HEK293 (cell line): ENCODE results near the gene E4F1.

Source experiments
- GLIS1 ChIP-seq: fragments of 450-650 bp; formaldehyde crosslinking; IDR thresholded peaks from 2 replicates; pipeline ENCODE4 v1.5.1; 2016; ENCODE audit warnings: missing biosample characterization, missing genetic modification characterization
- HOXC10 ChIP-seq: sonication (generic); formaldehyde crosslinking; IDR thresholded peaks from 2 replicates; pipeline ENCODE4 v1.8.1; 2023; ENCODE audit warnings: mild to moderate bottlenecking, missing genetic modification reagents
- KLF1 ChIP-seq: fragments of 450-650 bp; formaldehyde crosslinking; IDR thresholded peaks from 2 replicates; pipeline ENCODE4 v1.5.1; 2016; ENCODE audit warnings: missing biosample characterization, missing genetic modification characterization
- KLF10 ChIP-seq: fragments of 450-650 bp; IDR thresholded peaks from 2 replicates; pipeline ENCODE4 v1.5.1; 2018; ENCODE audit warnings: missing biosample characterization, mild to moderate bottlenecking, missing genetic modification characterization
- ZBTB8A ChIP-seq: fragments of 450-650 bp; formaldehyde crosslinking; IDR thresholded peaks from 2 replicates; pipeline ENCODE4 v1.5.1; 2016; ENCODE audit warnings: missing biosample characterization, missing genetic modification characterization
- ZFHX2 ChIP-seq: fragments of 450-650 bp; formaldehyde crosslinking; conservative IDR thresholded peaks from 2 replicates; pipeline ENCODE4 v1.5.1; 2016; ENCODE audit warnings: missing biosample characterization, missing genetic modification characterization
- ZNF10 ChIP-seq: fragments of 450-650 bp; formaldehyde crosslinking; IDR thresholded peaks from 2 replicates; pipeline ENCODE4 v1.5.1; 2017; ENCODE audit warnings: missing biosample characterization, missing genetic modification characterization
- ZNF311 ChIP-seq: fragments of 450-650 bp; formaldehyde crosslinking; IDR thresholded peaks from 2 replicates; pipeline ENCODE4 v1.5.1; 2017; ENCODE audit warnings: missing biosample characterization, missing genetic modification characterization, borderline replicate concordance
- ZNF366 ChIP-seq: fragments of 450-650 bp; formaldehyde crosslinking; conservative IDR thresholded peaks from 2 replicates; pipeline ENCODE4 v1.5.1; 2016; ENCODE audit warnings: missing biosample characterization, missing genetic modification characterization
- ZNF501 ChIP-seq: fragments of 450-650 bp; formaldehyde crosslinking; IDR thresholded peaks from 2 replicates; pipeline ENCODE4 v1.5.1; 2016; ENCODE audit warnings: missing biosample characterization, missing genetic modification characterization
- ZNF544 ChIP-seq: fragments of 450-650 bp; formaldehyde crosslinking; IDR thresholded peaks from 2 replicates; pipeline ENCODE4 v1.5.0; 2017; ENCODE audit warnings: missing biosample characterization, missing genetic modification characterization
- ZNF660 ChIP-seq: fragments of 450-650 bp; IDR thresholded peaks from 2 replicates; pipeline ENCODE4 v1.5.1; 2018; ENCODE audit warnings: missing biosample characterization, mild to moderate bottlenecking, missing genetic modification characterization
- ZNF76 ChIP-seq: fragments of 450-650 bp; formaldehyde crosslinking; IDR thresholded peaks from 2 replicates; pipeline ENCODE4; 2016; ENCODE audit warnings: low read depth, missing biosample characterization, missing genetic modification characterization, borderline replicate concordance
- ZNF768 ChIP-seq: fragments of 450-650 bp; formaldehyde crosslinking; IDR thresholded peaks from 2 replicates; pipeline ENCODE4 v1.5.1; 2018; ENCODE audit warnings: missing biosample characterization, mild to moderate bottlenecking, missing genetic modification characterization
- TF ChIP-seq, protein P1 (sequence below): sonication (generic); formaldehyde crosslinking; IDR thresholded peaks from 2 replicates; pipeline ENCODE4 v1.8.1; 2022; ENCODE audit warnings: mild to moderate bottlenecking, moderate library complexity, missing genetic modification reagents
- TF ChIP-seq, protein P2 (sequence below): fragments of 450-650 bp; formaldehyde crosslinking; IDR thresholded peaks from 2 replicates; pipeline ENCODE4 v1.5.1; 2016; ENCODE audit warnings: missing biosample characterization, missing genetic modification characterization, borderline replicate concordance
- TF ChIP-seq, protein P3 (sequence below): fragments of 450-650 bp; formaldehyde crosslinking; IDR thresholded peaks from 2 replicates; pipeline ENCODE4 v1.5.1; 2016; ENCODE audit warnings: missing biosample characterization, missing genetic modification characterization
- TF ChIP-seq, protein P4 (sequence below): fragments of 450-650 bp; formaldehyde crosslinking; IDR thresholded peaks from 2 replicates; pipeline ENCODE4 v1.5.1; 2016; ENCODE audit warnings: missing biosample characterization, missing genetic modification characterization, low read depth
- TF ChIP-seq, protein P5 (sequence below): fragments of 450-650 bp; formaldehyde crosslinking; IDR thresholded peaks from 2 replicates; pipeline ENCODE4 v1.5.1; 2016; ENCODE audit warnings: missing biosample characterization, missing genetic modification characterization
- TF ChIP-seq, protein P6 (sequence below): fragments of 450-650 bp; formaldehyde crosslinking; IDR thresholded peaks from 2 replicates; pipeline ENCODE4 v1.5.1; 2016; ENCODE audit warnings: missing biosample characterization, missing genetic modification characterization, low read depth
- TF ChIP-seq, protein P7 (sequence below): fragments of 450-650 bp; formaldehyde crosslinking; IDR thresholded peaks from 2 replicates; pipeline ENCODE4 v1.5.1; 2016; ENCODE audit warnings: missing biosample characterization, missing genetic modification characterization

Gene E4F1

DNA sequence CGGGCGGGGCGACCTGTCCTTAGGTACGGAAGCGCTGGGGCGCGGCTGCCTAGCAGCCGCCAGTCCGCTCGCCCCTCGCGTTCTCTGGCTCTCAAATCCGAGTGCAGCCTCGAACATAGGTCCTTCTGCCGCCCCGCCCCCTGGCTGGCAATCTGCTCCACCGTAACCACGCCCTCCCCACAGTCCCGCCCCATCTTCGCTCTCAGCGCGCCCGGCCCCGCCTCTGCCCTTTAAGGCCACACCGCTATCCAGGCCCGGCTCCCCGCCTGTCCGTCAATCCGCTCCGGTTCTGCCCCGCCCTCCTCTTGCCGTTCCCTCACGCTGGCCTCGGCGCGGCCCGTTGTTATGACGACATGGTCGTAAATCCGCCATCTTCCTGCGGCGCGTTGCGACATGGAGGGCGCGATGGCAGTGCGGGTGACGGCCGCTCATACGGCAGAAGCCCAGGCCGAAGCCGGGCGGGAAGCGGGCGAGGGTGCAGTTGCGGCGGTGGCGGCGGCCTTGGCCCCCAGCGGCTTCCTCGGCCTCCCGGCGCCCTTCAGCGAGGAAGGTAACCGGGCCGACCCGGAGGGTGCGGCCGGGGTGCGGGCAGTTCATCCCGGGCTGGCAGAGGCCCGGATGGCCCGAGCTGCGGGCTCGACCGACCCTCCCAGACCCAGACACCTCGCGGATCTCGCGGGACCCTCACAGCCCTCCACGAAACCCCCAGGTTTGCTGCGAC is at the start of gene E4F1 (continued):
- TF ChIP-seq, protein P1, sequence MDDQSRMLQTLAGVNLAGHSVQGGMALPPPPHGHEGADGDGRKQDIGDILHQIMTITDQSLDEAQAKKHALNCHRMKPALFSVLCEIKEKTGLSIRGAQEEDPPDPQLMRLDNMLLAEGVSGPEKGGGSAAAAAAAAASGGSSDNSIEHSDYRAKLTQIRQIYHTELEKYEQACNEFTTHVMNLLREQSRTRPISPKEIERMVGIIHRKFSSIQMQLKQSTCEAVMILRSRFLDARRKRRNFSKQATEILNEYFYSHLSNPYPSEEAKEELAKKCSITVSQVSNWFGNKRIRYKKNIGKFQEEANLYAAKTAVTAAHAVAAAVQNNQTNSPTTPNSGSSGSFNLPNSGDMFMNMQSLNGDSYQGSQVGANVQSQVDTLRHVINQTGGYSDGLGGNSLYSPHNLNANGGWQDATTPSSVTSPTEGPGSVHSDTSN (CRISPR knock-in tag): peak; percentile 82
- TF ChIP-seq ZNF366: no peak
- no peak for TF ChIP-seq ZNF768
- 0 out of 2 replicates have a peak, but pooled peaks have one; percentile 91 for TF ChIP-seq HOXC10 (CRISPR knock-in tag)
- TF ChIP-seq ZFHX2: no peak
- TF ChIP-seq, protein P2, sequence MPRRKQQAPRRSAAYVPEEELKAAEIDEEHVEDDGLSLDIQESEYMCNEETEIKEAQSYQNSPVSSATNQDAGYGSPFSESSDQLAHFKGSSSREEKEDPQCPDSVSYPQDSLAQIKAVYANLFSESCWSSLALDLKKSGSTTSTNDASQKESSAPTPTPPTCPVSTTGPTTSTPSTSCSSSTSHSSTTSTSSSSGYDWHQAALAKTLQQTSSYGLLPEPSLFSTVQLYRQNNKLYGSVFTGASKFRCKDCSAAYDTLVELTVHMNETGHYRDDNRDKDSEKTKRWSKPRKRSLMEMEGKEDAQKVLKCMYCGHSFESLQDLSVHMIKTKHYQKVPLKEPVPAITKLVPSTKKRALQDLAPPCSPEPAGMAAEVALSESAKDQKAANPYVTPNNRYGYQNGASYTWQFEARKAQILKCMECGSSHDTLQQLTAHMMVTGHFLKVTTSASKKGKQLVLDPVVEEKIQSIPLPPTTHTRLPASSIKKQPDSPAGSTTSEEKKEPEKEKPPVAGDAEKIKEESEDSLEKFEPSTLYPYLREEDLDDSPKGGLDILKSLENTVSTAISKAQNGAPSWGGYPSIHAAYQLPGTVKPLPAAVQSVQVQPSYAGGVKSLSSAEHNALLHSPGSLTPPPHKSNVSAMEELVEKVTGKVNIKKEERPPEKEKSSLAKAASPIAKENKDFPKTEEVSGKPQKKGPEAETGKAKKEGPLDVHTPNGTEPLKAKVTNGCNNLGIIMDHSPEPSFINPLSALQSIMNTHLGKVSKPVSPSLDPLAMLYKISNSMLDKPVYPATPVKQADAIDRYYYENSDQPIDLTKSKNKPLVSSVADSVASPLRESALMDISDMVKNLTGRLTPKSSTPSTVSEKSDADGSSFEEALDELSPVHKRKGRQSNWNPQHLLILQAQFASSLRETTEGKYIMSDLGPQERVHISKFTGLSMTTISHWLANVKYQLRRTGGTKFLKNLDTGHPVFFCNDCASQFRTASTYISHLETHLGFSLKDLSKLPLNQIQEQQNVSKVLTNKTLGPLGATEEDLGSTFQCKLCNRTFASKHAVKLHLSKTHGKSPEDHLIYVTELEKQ (tag by site-specific recombination): peak; percentile 35; the same call in 1 of the 2 replicates
- peak; percentile 64 for TF ChIP-seq ZNF660 (tag by site-specific recombination)
- TF ChIP-seq GLIS1 (tag by site-specific recombination): peak; percentile 76
- TF ChIP-seq, protein P3, sequence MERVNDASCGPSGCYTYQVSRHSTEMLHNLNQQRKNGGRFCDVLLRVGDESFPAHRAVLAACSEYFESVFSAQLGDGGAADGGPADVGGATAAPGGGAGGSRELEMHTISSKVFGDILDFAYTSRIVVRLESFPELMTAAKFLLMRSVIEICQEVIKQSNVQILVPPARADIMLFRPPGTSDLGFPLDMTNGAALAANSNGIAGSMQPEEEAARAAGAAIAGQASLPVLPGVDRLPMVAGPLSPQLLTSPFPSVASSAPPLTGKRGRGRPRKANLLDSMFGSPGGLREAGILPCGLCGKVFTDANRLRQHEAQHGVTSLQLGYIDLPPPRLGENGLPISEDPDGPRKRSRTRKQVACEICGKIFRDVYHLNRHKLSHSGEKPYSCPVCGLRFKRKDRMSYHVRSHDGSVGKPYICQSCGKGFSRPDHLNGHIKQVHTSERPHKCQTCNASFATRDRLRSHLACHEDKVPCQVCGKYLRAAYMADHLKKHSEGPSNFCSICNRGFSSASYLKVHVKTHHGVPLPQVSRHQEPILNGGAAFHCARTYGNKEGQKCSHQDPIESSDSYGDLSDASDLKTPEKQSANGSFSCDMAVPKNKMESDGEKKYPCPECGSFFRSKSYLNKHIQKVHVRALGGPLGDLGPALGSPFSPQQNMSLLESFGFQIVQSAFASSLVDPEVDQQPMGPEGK (tag by site-specific recombination): peak; percentile 59
- TF ChIP-seq, protein P4, sequence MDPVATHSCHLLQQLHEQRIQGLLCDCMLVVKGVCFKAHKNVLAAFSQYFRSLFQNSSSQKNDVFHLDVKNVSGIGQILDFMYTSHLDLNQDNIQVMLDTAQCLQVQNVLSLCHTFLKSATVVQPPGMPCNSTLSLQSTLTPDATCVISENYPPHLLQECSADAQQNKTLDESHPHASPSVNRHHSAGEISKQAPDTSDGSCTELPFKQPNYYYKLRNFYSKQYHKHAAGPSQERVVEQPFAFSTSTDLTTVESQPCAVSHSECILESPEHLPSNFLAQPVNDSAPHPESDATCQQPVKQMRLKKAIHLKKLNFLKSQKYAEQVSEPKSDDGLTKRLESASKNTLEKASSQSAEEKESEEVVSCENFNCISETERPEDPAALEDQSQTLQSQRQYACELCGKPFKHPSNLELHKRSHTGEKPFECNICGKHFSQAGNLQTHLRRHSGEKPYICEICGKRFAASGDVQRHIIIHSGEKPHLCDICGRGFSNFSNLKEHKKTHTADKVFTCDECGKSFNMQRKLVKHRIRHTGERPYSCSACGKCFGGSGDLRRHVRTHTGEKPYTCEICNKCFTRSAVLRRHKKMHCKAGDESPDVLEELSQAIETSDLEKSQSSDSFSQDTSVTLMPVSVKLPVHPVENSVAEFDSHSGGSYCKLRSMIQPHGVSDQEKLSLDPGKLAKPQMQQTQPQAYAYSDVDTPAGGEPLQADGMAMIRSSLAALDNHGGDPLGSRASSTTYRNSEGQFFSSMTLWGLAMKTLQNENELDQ (tag by site-specific recombination): no peak
- TF ChIP-seq, protein P5, sequence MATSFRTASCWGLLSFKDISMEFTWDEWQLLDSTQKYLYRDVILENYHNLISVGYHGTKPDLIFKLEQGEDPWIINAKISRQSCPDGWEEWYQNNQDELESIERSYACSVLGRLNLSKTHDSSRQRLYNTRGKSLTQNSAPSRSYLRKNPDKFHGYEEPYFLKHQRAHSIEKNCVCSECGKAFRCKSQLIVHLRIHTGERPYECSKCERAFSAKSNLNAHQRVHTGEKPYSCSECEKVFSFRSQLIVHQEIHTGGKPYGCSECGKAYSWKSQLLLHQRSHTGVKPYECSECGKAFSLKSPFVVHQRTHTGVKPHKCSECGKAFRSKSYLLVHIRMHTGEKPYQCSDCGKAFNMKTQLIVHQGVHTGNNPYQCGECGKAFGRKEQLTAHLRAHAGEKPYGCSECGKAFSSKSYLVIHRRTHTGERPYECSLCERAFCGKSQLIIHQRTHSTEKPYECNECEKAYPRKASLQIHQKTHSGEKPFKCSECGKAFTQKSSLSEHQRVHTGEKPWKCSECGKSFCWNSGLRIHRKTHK (tag by site-specific recombination): no peak
- no peak for TF ChIP-seq ZNF544
- peak; percentile 81; the same call in 1 of the 2 replicates for TF ChIP-seq ZNF501 (tag by site-specific recombination)
- peak; percentile 56; the same call in 1 of the 2 replicates for TF ChIP-seq ZNF76
- TF ChIP-seq, protein P6, sequence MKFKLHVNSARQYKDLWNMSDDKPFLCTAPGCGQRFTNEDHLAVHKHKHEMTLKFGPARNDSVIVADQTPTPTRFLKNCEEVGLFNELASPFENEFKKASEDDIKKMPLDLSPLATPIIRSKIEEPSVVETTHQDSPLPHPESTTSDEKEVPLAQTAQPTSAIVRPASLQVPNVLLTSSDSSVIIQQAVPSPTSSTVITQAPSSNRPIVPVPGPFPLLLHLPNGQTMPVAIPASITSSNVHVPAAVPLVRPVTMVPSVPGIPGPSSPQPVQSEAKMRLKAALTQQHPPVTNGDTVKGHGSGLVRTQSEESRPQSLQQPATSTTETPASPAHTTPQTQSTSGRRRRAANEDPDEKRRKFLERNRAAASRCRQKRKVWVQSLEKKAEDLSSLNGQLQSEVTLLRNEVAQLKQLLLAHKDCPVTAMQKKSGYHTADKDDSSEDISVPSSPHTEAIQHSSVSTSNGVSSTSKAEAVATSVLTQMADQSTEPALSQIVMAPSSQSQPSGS (tag by site-specific recombination): peak; percentile 96
- TF ChIP-seq ZNF311: no peak
- TF ChIP-seq ZNF10 (tag by site-specific recombination): no peak
- TF ChIP-seq, protein P7, sequence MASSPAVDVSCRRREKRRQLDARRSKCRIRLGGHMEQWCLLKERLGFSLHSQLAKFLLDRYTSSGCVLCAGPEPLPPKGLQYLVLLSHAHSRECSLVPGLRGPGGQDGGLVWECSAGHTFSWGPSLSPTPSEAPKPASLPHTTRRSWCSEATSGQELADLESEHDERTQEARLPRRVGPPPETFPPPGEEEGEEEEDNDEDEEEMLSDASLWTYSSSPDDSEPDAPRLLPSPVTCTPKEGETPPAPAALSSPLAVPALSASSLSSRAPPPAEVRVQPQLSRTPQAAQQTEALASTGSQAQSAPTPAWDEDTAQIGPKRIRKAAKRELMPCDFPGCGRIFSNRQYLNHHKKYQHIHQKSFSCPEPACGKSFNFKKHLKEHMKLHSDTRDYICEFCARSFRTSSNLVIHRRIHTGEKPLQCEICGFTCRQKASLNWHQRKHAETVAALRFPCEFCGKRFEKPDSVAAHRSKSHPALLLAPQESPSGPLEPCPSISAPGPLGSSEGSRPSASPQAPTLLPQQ (tag by site-specific recombination): peak; percentile 50; the same call in 1 of the 2 replicates
- TF ChIP-seq KLF10 (tag by site-specific recombination): peak; percentile 51
- peak; percentile 76 for TF ChIP-seq ZBTB8A (tag by site-specific recombination)
- peak; percentile 92 for TF ChIP-seq KLF1
